GM21619 (cell line): ENCODE results near the gene SARS1.
"Not testable (repeated sequence)": the region's sequence is repeated elsewhere in the genome, so short reads cannot be mapped to it uniquely, and the experiment has no call there.

Experiments used
- ATAC-seq: cut with Tn5 transposase; IDR thresholded peaks from one replicate; pipeline ENCODE4 v1.9.1; 2021; ENCODE audit not compliant: unreplicated experiment

SARS1 gene

GRCh38 chr1:109192433-109192832 lies 21.3 kb upstream of the SARS1 start:
- no peak for ATAC-seq

DNA sequence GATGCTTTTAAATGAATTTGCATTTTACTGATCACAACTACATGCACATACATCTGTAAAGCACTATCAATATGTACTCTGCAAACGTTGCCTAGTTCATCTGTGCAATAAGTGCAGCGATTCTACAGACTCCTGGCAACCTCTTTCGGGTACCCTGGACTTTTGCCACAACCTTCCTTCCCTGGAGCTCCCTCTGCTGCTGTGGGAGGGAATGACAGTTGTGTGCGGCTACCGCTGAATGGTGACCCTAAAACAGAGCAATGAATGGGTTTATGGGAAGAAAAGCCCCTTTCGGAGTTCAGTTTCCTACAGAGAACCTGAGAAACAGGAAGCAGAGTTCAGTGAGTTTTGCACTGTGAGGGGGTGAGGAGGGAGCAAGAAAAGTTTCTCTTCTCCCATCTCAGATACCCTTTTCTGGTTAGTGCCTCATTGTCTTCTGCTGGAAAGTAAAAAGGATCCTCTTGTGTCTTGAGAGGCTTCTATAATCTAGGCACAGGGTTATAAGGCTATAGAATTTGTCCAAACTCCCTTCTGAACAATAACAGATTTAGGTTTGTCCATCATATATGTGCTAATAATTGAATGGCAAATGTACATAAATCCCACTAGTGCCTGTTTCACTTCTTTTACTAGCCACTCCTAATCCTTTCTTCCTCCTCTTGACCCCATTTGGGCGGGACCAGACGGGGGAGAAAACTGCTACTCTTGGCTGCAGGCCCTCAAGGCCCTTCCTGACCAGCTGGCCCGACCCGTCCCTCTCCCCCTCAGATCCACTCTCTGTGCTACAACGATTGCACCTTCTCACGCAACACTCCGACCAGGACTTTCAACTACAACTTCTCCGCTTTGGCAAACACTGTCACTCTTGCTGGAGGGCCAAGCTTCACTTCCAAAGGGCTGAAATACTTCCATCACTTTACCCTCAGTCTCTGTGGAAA lies 19.8 kb upstream of the SARS1 start:
- no peak for ATAC-seq

GRCh38 chr1:109197158-109198042 lies 16.3 kb upstream of the SARS1 start:
- no peak for ATAC-seq

DNA sequence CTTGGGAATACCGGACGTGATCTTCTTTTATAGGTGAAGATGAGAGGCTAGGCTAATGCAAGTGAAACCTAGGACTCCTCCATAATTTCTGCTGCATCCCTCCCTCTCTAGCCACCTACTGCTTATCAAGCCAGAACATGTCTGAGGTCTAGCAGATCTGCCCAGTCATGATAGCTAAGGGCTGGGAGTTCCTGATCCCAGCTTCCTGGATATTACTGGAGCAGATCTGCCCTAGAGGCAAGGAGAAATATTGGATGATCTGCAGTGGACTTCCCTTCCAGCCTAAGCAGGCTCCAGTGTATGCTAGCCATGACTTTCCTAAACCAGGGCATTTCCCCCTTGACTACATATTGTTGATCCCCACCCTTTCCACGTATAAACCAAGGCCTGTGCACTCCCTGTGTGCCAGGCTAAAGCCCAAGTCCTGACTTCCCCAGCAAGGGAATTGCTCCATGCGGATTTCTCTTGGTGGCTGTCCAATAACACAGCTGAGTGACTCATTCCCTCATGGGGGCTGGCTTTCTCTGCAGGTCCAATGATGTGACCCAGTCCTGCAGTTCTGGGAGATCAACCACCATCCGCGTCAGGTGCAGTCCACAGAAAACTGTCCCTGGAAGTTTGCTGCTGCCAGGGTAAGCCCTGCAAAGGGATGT lies 15.5 kb upstream of the SARS1 start:
- ATAC-seq, result no peak

DNA sequence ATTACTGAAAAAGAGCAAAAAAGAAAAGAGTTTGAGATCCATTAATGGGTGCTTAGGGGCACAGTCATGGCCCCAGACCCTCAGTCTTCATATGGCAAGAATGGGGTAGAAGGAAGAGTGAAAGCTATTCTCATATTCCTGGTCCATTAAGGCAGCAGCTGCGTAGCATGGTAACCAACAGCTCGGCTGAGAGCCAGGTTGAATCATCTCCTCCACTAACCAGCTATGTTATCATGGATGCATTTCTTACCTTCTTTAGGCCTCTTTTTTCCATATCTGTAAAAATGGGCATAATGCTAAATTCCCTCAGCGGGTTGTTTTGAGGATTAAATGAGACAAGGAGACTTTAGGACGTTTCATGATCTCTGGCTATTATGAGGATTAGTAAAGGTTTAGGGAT lies 15.0 kb upstream of the SARS1 start:
- no peak for ATAC-seq

DNA sequence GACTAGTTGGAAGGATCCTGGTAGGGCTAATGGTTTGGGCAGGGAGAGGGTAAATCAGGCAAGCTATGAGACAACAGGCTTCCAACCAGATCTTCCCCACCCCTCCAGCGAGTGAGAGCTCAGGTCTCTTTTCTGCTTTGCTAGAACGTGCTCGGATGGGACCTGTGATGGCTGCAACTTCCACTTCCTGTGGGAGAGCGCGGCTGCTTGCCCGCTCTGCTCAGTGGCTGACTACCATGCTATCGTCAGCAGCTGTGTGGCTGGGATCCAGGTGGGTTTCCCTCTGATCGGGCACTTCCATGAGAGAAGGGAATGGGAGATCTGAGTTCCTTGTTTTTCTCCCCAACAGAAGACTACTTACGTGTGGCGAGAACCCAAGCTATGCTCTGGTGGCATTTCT lies 14.0 kb upstream of the SARS1 start:
- ATAC-seq, result no peak

GRCh38 chr1:109201123-109201703 lies 12.5 kb upstream of the SARS1 start:
- no peak for ATAC-seq

- ATAC-seq, result no peak
These were observed 9.2 kb upstream of the SARS1 start for GRCh38 chr1:109204484-109204883.

DNA sequence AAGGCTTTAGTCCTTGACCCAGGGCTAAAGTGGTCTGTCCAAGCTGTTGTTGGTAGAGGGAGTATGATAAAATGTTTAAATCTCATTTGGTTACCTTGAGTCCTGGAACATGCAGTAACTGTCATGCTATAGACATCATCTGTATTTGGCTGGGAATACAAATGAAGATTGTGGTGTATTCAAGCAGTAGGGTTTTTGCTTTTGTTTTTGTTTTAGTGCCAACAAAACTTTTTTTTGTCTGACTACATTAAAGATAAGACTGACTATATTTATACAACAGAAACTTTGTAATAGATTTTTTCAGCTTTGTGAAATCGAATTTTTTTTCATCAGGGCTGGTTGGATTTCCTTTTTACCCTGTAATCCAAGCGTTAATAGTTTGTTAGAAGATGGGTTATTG lies 7.4 kb upstream of the SARS1 start:
- ATAC-seq, result no peak

DNA sequence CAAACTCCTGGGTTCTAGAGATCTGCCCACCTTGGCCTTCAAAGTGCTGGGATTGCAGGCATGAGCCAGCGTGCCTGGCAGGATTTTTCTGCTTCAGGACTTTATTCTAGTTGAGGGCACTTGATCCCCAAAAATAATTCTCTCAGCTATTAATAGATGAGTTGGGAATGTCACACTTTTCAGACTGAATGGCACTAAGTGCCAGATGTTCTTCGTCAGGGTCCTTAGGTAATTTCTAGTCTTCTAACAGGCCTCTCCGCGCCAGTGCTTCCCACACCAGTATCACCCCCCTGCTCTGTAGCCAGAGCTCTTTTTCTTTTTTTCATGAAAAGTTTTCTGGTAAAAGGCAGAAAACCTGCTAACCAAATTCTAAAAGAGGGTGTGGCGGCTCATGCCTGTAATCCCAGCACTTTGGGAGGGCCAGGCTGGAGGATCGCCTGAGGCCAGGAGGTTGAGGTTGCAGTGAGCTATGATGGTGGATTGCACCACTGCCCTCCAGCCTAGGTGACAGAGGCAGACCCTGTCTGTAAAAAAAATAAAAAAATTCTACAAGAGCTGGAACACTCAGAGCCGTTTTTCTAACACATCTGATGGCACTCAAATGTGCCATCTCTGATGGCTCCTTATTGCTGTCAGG lies 6.1 kb upstream of the SARS1 start:
- no peak for ATAC-seq

- ATAC-seq, result no peak
These were observed 5.3 kb upstream of the SARS1 start for GRCh38 chr1:109208394-109208793.

DNA sequence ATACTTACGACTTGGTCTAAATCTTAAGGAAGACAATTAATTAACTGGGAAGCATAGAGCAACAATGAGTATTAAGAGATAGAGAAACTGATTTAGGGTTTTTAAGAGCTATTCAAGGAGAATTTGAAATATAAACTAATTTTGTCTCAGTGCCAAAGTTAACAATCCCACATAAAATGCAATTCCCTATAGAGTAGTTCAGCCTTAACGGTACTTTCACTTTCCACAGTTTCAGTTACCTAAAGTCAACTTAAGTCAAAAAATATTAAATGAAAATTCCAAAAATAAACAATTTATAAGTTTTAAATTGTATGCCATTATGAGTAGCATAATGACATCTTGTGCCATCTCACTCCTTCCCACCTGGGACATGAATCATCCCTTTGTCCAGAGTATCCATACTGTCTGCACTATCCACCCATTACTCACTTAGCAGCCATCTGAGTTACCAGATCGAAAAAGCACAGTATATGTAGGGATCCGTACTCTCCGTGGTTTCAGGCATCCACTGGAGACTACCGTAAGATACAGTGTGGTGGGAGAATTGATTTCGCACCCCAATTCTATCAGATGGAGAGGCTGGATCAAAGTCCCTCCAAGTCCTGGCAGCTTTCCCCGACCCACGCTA lies 4.8 kb upstream of the SARS1 start:
- no peak for ATAC-seq

DNA sequence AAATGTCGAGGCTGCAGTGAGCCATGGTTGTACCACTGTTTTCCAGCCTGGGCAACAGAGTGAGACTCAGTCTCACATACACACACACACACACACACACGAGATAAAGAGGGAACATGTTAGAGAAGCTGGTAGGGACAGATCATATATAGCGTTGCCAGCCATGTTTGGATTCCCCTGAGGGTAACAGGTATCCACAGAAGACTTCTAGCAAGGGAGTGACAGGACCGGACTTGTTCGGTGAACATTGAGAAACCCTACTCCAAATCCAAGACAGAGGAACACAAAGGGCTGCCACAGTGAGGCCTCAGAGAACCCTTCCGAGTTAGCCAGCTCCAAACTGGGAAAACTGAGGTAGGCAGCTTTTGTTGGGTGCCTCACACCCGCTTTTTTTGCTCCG lies 3.7 kb upstream of the SARS1 start:
- no peak for ATAC-seq

DNA sequence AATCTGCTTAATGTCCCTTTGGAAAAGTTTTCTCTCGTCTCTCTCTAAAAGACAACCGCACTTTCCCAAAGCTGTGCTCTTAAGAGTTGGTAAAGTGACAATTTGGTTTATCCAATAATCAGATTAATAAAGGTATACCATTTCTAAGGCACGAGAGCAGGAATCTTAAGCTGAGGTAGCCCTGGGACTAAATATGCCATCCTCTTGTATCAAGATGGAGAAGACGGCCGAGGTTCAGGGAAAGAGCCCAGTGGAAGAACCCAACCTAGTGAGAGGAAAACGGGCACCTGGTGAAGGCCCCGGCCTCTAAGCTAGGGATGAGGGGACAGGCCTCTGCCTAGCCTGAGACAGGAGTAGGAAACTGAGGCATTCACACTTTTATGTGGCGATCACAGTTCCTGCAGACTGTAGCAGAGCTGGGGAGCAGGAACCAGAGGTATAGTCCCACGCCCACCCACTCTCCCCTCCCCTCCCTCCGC lies 334 bp upstream of the SARS1 start:
- ATAC-seq, result no peak

DNA sequence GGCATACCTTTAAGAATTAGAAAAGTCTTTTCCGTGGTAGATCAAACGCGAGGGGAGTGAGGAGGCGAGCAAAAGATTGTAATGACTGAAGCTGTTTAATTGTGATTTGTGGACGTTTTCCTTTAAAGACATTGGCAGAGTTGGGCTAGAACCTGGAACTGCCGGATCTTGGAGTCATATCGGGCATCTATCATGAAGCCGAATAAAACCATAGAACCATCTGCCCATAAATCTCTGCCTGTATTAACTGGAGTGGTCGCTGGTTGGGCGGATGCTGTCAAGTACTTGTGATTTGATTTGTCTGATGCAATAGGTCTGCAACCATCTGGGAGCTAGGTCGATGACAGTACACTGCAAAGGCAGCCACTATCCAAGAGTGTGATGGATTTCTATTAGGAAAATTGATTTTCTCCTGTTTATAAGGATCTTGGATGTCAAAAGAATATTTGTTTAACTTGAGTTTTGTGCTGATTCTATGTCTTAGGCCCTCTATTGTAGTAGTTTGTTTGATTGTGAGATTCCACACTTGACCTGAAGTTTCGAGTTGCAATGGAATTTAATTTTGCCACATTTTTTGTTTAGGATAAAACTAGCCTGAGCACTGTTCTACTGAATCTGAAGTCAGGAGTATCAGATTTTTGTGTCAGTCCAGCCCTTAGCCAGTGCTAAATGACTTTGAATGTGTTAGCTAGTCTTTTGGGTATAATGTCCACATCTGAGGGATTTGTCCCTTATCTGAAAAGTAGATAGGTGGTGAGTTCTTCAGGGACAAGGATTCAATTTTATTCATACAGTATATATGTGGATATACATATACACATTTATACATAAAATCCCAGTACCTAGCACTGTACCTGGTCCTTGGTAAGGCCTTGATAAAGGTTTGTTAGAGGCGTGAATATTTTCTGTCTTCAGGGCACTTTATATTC lies 1.2 kb downstream of the SARS1 start:
- ATAC-seq, result no peak

DNA sequence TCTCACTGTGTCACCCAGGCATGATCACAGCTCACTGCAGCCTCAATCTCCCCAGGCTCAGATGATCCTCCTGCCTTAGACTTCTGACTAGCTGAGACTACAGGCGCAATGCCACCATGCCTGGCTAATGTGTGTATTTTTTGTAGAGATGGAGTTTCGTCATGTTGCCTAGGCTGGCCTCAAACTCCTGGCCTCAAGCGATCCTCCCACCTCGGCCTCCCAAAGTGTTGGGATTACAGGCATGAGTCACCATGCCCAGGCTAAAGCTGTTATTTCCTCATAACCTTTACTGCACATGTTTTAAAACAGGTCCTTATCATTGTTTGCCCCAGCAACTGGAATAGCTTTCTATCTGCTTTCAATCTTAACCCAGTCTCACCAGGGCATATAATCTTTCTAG lies 2.9 kb downstream of the SARS1 start:
- ATAC-seq, result no peak

GRCh38 chr1:109218516-109218915 lies 4.8 kb downstream of the SARS1 start:
- no peak for ATAC-seq

DNA sequence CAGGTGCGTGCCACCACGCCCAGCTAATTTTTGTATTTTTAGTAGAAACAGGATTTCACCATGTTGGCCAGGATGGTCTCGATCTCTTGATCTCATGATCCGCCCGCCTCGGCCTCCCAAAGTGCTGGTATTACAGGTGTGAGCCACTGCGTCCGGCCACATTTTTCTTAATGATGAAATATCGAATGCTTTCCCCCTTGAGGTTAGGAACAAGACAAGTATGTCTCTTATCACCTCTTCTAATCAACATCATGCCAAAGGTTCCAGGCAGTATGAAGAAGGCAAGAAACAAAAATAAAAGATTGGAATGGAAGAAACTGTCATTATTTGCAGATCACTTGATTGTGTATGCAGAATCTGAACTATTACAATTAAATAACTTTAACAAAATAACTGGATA lies 7.5 kb downstream of the SARS1 start:
- ATAC-seq, result not testable (repeated sequence)

GRCh38 chr1:109225308-109225707 lies 11.6 kb downstream of the SARS1 start:
- ATAC-seq, result no peak
